ENCODE measurements around the gene GRK6. TPM values are rescaled to one million over a fixed set of nuclear protein-coding genes. Genes with fewer than 3 reads are reported as not detected.

Gene GRK6
- total RNA-seq: 17.5 and 23.2 TPM in 2 replicates

DNA sequence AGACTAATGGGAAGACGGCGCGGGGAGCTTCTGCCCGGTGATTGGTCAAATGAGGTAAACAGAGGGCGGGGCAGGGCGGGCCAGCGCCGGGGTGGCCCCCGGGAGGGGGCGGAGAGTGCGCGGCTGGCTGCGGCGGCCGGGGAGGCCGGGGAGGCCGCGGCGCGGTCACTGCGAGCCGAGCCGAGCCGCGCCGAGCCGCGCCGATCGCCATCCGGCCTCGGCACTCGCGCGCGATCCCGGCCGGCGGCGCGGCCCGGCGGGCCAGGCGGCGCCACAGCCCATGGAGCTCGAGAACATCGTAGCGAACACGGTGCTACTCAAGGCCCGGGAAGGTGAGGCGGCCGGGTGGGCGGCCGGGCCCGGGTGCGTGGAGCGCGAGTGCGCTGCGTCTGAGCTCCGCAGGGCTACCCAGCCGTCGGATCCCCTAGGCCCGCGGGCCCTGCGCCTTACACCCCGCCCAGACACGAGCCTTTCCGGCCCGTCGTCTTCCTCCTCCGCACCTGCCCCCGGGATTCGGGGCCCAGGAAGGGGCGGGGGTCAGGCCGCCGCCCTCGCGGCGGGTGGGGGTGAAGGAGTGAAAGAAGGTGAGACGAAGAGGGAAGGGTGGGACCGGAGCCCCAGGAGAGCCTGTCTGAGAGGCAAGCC, at the start of gene GRK6:
TSS of gene GRK6 (plus strand) at position 111 of the 645 bp plus-strand sequence. CDS start at position 281, 170 bp downstream.

GRCh38 chr5:177384134-177384533, 42.3 kb upstream of the GRK6 start, which contains the start of gene SLC34A1:
Gene SLC34A1 (plus strand): TSS chr5:177384434. CDS start chr5:177385742, 1,308 bp downstream.

GRCh38 chr5:177399997-177400868, 26.2 kb upstream of the GRK6 start, which contains the start of gene PFN3:
Gene PFN3 (minus strand): TSS chr5:177400661. CDS start chr5:177400576, 85 bp downstream.

GRCh38 chr5:177409043-177409801, 17.3 kb upstream of the GRK6 start, which contains the start of gene F12:
Gene F12 (minus strand): TSS chr5:177409564. CDS start chr5:177409527, 37 bp downstream.

GRCh38 chr5:177446200-177447065, 20.0 kb downstream of the GRK6 start, which contains the start of gene PRR7:
Gene PRR7 (plus strand): TSS chr5:177446814. CDS start chr5:177455068, 8,254 bp downstream.

DNA sequence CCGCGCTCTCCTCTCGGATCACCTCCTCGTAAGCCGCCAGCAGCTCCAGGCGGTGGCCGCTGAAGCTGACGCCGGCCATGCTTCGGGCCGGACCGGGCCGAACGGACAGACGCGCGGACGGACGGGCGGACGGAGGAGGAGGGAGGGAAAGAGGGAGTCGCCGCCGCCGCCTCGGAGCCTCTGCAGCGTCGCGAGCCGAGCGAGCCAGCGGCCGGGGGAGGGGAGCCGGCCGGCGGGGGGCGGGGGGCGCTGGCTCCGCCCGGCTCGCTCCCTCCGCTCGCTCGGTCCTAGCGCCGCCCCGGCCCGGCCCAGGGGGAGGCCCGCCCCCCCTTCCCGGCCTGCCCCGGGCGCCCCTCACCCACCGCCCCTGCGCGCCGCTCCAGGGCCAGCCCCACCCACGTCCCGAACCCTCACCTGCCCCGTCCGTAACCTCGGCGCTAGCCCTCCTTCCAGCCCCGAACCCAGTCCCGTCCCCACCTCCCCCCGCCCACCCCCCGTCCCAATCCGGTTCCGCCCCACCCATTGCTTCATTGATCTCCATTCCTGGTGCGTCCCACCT, 47.0 kb downstream of the GRK6 start, which contains the start of gene DBN1:
TSS of gene DBN1 (minus strand) at position 192 of the 559 bp plus-strand sequence. CDS start at position 79, 113 bp downstream.

Other genes starting within 250 kb of the GRK6 start
- 25.7 and 28.5 TPM in 2 replicates for gene RAB24, start 123.0 kb upstream of the GRK6 start, total RNA-seq
- 86.3 and 92.4 TPM in 2 replicates for gene PRELID1, start 122.9 kb upstream of the GRK6 start, total RNA-seq
- gene MXD3, start 114.8 kb upstream of the GRK6 start, total RNA-seq: 0.65 and 1.3 TPM in 2 replicates
- 488 and 547 TPM in 2 replicates for gene LMAN2, start 75.0 kb upstream of the GRK6 start, total RNA-seq
- gene RGS14, start 68.8 kb upstream of the GRK6 start, total RNA-seq: 4.0 and 5.0 TPM in 2 replicates
- gene SLC34A1, start 42.2 kb upstream of the GRK6 start, total RNA-seq: not detected in 2 replicates
- gene PFN3, start 26.0 kb upstream of the GRK6 start, total RNA-seq: not detected in 2 replicates
- gene F12, start 17.1 kb upstream of the GRK6 start, total RNA-seq: 0.18 and 0.28 TPM in 2 replicates
- gene PRR7, start 20.1 kb downstream of the GRK6 start, total RNA-seq: 2.7 and 3.0 TPM in 2 replicates
- 130 and 139 TPM in 2 replicates for gene DBN1, start 47.0 kb downstream of the GRK6 start, total RNA-seq
- 72.1 and 84.4 TPM in 2 replicates for gene PDLIM7, start 70.9 kb downstream of the GRK6 start, total RNA-seq
- gene DOK3, start 83.2 kb downstream of the GRK6 start, total RNA-seq: 1.7 and 2.3 TPM in 2 replicates
- 88.7 and 149 TPM in 2 replicates for gene DDX41, start 90.3 kb downstream of the GRK6 start, total RNA-seq
- gene FAM193B, start 127.9 kb downstream of the GRK6 start, total RNA-seq: 12.2 and 14.1 TPM in 2 replicates
- 192 and 233 TPM in 2 replicates for gene TMED9, start 165.5 kb downstream of the GRK6 start, total RNA-seq
- gene B4GALT7, start 173.5 kb downstream of the GRK6 start, total RNA-seq: 36.3 and 43.5 TPM in 2 replicates